Islet precursor cell (in vitro differentiated cells): ENCODE measurements around the gene ZFAND3.
A peak's percentile ranks its signal among the peaks of the same experiment; 100 is the strongest.
"Not testable (repeated sequence)": the region's sequence is repeated elsewhere in the genome, so short reads cannot be mapped to it uniquely, and the experiment has no call there.

Experiments used
- DNase-seq: peaks from one replicate; pipeline ENCODE4 v3.0.0-alpha.2; 2018

The ZFAND3 gene

DNA sequence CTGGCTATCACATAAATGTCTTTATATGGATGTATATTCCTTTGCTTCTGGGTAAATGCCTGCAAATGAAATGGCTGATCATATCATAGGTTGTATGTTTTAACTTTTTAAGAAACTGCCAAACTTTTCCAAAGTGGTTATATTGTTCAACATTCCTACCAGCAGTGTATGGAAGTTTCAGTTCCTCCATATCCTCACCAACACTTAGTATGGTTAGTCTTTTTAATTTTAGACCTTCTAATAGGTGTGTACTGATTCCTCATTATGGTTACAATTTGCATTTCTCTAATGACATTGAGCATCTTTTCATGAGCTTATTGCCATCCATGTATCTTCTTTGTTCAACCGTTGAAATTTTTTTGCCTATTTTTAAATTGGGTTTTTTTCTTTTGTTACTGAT lies 155.4 kb downstream of the ZFAND3 start:
- DNase-seq, result no peak

DNA sequence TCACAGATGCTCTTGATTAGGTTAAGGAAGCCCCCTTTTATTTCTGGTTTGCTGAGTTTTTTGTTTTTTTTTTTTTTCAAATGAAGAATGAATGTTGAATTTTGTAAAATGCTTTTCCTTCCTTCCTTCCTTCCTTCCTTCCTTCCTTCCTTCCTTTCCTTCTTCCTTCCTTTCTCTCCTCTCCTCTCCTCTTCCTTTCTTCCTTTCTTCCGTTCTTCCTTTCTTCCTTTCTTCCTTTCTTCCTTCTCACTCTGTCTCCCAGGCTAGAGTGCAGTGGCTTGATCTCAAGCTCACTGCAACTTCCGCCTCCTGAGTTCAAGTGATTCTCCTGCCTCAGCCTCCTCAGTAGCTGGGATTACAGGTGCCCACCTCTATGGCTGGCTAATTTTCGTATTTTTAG lies 158.2 kb downstream of the ZFAND3 start:
- DNase-seq, result no peak

- no peak for DNase-seq
Measured at GRCh38 chr6:37979392-37980221, 160.1 kb downstream of the ZFAND3 start.

GRCh38 chr6:37980222-37980595 lies 160.7 kb downstream of the ZFAND3 start:
- no peak for DNase-seq

- DNase-seq, result no peak
Measured at GRCh38 chr6:37981626-37982025, 162.1 kb downstream of the ZFAND3 start.

GRCh38 chr6:37982317-37982716 lies 162.8 kb downstream of the ZFAND3 start:
- no peak for DNase-seq

DNA sequence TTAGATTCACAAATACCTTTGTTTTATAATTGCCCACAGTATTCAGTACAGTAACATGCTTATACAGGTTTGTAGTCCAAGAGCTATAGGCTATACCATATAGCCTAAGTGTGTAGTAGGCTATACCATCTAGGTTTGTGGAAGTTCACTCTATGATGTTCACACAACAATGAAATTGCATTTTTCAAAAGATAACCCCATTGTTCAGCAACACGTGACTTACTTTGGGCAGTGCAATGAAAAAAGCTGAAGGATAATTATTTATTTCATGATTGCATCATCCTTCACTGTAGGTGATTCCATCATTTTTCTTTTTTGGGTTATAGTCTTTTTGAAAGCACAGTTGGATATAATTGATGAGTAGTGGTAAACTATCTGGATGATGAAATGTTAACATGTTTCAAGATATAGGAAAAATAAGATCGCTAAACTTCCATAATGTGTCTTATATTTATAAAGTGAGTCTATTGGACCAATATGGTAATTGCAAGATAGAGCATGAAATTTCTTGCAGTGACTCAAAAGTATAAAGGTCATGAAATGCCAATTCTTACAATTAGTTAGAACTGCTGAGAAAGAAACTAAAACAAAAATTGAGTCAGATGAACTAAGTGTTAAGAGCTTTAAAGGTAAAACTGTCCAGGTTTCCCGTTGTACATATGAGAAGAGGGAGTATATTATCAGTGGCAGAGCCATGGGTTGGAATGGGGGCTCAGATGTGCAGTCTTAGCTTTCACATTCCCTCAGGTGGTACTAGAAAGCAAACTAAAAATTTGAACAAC lies 164.4 kb downstream of the ZFAND3 start:
- DNase-seq, result no peak

GRCh38 chr6:37984578-37984977 lies 165.1 kb downstream of the ZFAND3 start:
- DNase-seq, result no peak

DNA sequence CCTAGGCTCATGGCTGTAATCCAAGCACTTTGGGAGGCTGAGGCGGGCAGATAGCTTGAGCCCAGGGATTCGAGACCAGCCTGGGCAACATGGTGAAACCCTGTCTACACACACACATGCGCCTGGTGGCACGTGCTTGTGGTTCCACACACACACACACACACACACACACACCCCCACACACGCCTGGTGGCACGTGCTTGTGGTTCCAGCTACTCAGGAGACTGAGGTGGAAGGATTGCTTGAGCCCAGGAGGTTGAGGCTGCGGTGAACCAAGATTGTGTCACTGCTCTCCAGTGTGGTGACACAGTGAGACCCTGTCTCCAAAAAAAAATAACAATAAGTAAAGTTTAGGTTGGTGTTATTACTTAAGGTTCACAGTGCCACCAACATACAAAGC lies 165.8 kb downstream of the ZFAND3 start:
- no peak for DNase-seq

- DNase-seq, result no peak
Measured at GRCh38 chr6:37987018-37987417, 167.5 kb downstream of the ZFAND3 start.

- DNase-seq, result no peak
Measured at GRCh38 chr6:37987559-37987958, 168.0 kb downstream of the ZFAND3 start.

DNA sequence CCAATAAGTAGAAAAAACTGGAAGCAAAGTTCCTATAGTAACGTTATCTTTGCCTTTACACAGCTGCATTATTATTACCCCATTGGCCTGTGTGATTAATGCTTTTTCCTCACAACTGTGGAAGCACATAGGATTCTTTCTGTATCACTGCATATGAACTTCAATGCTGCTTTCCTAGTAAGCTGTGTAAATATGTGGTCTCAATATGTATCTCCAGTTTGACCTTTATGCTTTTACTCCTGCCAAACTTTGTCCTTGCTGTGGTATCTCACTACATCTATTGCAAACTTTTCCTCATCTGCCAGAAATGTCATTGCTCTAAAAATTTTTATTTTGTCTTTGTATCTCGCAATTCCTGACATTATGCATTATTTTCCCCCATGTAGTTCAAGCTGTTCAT lies 168.6 kb downstream of the ZFAND3 start:
- DNase-seq, result no peak

DNA sequence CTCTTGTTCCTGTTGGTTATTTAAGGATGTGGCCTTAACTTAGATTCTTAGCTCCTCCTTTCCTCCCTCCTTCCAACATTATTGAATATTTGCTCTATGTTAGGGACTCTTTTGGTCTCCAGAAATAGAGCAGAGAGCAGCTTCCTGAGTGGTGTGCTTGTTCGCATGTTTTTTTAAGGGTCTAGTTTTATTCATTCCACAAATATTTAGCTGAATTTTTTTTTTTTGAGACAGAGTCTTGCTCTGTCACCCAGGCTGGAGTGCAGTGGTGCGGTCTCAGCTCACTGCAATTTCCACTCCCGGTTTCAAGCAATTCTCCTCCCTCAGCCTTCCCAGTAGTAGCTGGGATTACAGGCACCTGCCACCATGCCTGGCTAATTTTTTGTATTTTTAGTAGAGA lies 169.2 kb downstream of the ZFAND3 start:
- DNase-seq, result no peak

GRCh38 chr6:37990762-37991525 lies 171.4 kb downstream of the ZFAND3 start:
- DNase-seq, result peak; percentile 66

GRCh38 chr6:37992749-37993148 lies 173.2 kb downstream of the ZFAND3 start:
- no peak for DNase-seq

DNA sequence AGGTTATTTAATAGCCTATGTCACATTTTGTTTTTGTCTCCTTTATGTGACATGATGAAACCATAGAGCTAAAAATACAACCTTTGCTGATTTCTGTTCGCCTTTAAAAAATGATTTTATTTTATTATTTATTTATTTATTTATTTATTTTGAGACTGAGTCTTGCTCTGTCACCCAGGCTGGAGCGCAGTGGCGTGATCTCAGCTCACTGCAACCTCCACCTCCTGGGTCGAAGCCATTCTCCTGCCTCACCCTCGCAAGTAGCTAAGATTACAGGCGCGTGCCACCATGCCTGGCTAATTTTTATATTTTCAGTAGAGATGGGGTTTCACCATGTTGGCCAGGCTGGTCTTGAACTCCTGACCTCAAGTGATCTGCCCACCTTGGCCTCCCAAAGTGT lies 173.7 kb downstream of the ZFAND3 start:
- not testable (repeated sequence) for DNase-seq

GRCh38 chr6:37993596-37993995 lies 174.1 kb downstream of the ZFAND3 start:
- DNase-seq, result no peak

DNA sequence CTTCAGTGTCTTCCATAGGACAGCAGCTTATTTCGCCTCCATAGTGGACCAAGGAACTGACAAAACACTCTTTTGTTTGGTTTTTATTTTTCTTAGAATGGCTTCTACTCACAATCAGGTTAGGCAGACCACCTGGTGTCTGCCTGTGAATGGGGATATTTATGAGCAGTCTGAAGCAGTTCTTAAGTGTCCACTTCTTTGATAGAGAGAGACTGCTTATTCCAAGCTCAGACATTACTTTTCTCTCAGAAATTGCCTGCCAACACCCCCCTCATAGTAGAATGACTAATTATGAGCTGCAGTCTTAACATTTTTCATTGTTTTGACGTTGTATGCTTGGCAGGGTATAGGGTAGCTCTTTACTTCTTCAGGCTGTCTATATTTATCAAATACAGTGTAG lies 174.7 kb downstream of the ZFAND3 start:
- no peak for DNase-seq

GRCh38 chr6:37998366-37998765 lies 178.8 kb downstream of the ZFAND3 start:
- DNase-seq, result no peak

- DNase-seq, result no peak
Measured at GRCh38 chr6:38001386-38001785, 181.9 kb downstream of the ZFAND3 start.

GRCh38 chr6:38004908-38005307 lies 185.4 kb downstream of the ZFAND3 start:
- DNase-seq, result no peak

DNA sequence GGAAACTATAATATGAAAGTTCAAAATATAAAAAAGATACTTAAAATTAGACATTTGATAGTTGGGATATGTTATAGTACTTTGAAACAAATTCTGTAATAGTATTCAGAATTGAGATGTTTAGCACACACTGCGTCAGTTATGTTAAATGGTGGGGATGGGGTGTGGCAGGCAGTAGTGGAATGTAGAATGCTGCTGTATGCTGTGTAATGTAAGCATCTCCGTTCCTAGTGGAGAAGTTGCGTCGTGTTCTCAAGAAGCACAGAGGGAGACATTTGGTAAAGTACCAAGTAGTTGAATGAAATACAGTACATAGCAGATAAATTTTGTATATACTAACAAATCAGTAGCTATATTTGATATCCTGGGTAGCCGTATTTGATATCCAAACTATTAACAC lies 192.4 kb downstream of the ZFAND3 start:
- DNase-seq, result no peak

GRCh38 chr6:38012573-38012972 lies 193.0 kb downstream of the ZFAND3 start:
- DNase-seq, result peak; percentile 63

DNA sequence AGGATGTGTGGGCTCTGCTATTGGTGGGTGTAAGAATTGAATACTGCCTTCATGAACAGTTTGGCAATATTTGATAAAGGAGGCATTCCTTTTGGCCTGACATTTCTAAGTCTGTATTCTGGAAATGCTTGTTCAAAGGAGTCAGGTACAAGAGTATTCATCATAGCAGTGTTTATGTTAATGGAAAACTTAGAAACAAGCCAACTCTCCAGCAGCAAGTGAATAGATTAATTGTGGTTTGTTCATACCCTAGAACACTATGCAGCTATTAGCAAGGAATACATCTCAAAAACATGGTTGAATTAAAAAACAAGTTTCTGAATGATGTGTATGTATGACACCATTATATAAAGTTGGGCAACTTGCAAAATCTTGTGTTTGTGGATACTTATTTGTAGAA lies 195.8 kb downstream of the ZFAND3 start:
- DNase-seq, result no peak
